ENCODE data around the gene KCNIP1. TPM values are rescaled to one million over a fixed set of nuclear protein-coding genes. Genes with fewer than 3 reads are reported as not detected.

Gene KCNIP1
- total RNA-seq, 2 experiments from 2014 or later = not detected

DNA sequence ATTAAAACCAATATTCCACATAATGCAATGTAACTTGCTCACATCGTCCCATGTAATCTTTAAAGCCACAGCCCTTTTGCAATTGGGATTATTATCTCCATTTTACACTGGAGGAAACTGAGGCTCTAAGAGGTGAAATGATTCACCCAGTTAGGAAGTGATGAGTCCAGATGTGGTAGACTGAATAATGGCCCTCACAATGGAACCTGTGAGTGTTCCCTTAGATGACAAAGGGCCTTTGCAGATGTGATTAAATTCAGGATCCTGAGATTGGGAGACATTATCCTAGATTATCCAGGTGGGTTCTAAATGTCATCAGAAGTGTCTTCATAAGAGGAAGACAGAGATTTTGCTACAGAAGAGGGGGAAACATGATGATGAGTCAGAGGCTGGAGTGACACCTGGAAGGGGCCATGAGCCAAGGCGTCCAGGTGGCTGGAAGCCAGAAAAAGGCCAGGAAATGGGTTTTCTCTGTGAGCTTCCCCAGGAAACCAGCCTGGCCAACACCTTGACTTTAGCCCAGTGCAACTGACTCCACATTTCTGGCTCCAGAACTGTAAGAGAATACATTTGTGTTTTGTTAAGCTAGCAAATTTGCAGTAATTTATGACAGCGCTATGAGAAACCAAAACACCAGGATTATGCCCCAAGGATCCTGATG lies 139.1 kb downstream of the KCNIP1 start:
- DNase-seq = no peak
- Mint-ChIP-seq H3K4me1 (no peaks in the 10 kb centered on the region), H3K36me3 (no peaks in the 10 kb centered on the region), H3K9me3 (ENCODE audit: low read depth) (no peaks in the 10 kb centered on the region), H3K27ac (no peak overlapping the region), H3K4me3 (no peak overlapping the region), H3K27me3 (peaks cover 38% of the 10 kb centered on the region)
- no peak for ATAC-seq
- CTCF ChIA-PET = interaction anchor here (1.2 kb wide), 1 partner anchor 9 kb away, joined by 3 read pairs; no protein-coding TSS in a partner anchor

DNA sequence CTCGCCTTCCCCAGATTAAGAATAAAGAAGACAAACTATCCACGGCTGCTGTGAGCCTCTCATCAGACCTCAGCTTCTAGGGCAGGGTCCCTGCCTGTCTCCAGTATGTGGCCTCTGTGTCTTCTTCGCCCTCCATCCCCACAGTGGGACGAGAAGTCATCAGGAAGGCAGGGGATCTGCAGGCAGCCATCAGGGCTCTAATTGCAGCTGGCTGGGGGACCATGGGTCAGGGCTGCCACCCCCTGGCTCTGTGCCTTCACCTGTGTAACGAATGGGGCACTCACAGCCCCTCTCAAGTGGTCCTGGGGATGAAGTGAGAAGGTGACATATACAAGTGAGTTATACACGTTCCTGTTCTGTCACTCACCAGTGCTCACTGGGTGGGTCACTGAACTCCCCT lies 139.8 kb downstream of the KCNIP1 start:
- ATAC-seq (no peak), DNase-seq (no peak)
- CTCF ChIA-PET = interaction anchor here (1.2 kb wide), 1 partner anchor 10 kb away, joined by 3 read pairs; no protein-coding TSS in a partner anchor
- no peaks in the 10 kb centered on the region for H3K9me3 Mint-ChIP-seq (ENCODE audit: low read depth)
- H3K4me3 Mint-ChIP-seq = no peak overlapping the region
- H3K27ac Mint-ChIP-seq = no peak overlapping the region
- H3K4me1 Mint-ChIP-seq = no peaks in the 10 kb centered on the region
- H3K27me3 Mint-ChIP-seq = peaks cover 45% of the 10 kb centered on the region
- no peaks in the 10 kb centered on the region for H3K36me3 Mint-ChIP-seq

DNA sequence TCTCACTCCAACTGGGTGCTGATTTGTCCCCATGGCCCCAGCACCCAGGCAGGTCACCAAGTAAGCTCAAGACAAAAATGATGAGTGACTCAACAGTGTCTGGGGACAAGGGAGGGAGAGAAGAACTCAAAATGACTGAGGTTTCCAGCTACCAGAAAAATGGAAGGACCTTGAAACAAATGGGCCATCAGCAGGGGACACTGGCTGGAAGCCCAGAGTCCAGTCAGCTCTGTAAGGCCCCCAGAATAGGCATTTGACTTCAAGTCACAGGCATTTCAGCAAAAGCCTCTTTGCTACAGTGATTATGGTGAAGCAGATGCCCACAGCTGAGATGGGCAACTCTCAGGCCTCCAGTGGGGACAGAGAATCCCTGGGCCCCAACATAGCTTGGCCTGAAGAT lies 140.7 kb downstream of the KCNIP1 start:
- Mint-ChIP-seq H3K36me3 (no peaks in the 10 kb centered on the region), H3K27me3 (peaks cover 50% of the 10 kb centered on the region), H3K9me3 (ENCODE audit: low read depth) (no peaks in the 10 kb centered on the region), H3K4me1 (no peaks in the 10 kb centered on the region), H3K4me3 (no peak overlapping the region), H3K27ac (no peak overlapping the region)
- DNase-seq (no peak), ATAC-seq (no peak)
- CTCF ChIA-PET = no interaction called here

DNA sequence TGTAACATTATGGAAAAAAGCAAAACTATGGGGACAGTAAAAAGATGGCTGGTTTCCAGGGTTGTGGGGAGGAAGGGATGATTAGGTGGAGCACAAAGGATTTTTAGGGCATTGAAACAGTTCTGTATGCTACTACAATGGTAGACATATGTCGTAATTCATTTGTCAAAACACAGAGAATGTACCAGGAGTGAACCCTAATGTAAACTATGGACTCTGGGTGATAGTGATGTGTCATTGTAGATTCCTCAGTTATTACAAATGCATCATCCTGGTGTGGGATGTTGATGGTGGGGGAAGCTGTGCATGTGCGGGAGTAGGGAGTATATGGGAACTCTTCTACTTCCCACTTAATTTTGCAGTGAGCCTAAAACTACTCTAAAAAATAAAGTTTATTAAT lies 144.7 kb downstream of the KCNIP1 start:
- DNase-seq (no peak), ATAC-seq (no peak)
- H3K9me3 Mint-ChIP-seq (ENCODE audit: low read depth) = no peaks in the 10 kb centered on the region
- H3K4me3 Mint-ChIP-seq = no peak overlapping the region
- H3K27me3 Mint-ChIP-seq = peaks cover 59% of the 10 kb centered on the region
- CTCF ChIA-PET = no interaction called here
- no peaks in the 10 kb centered on the region for H3K36me3 Mint-ChIP-seq
- no peak overlapping the region for H3K27ac Mint-ChIP-seq
- H3K4me1 Mint-ChIP-seq = no peaks in the 10 kb centered on the region

DNA sequence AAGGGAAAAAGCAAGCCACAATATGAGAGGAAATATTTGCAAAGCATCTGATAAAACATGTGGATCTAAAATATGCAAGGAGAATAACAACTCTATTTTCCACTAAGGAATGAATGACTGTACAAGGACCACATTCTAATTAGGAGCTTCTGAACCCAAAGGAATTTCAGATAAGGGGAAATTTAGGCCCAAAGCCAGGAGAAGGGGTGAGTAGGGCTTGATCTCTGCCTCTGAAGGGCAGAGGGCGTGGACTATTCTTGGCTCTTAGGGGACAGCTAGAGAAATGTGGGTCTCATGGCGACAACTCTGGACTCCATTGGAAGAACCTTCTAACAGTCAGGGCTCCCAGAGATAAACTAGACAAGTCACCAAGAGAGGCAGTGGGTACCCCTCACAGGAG lies 147.0 kb downstream of the KCNIP1 start:
- ATAC-seq (no peak), DNase-seq (no peak)
- Mint-ChIP-seq H3K4me3 (no peak overlapping the region), H3K27ac (no peak overlapping the region), H3K4me1 (no peaks in the 10 kb centered on the region), H3K36me3 (no peaks in the 10 kb centered on the region), H3K27me3 (peaks cover 47% of the 10 kb centered on the region), H3K9me3 (ENCODE audit: low read depth) (no peaks in the 10 kb centered on the region)
- CTCF ChIA-PET = interaction anchor here (1.8 kb wide), 1 partner anchor 12 kb away, joined by 8 read pairs; no protein-coding TSS in a partner anchor

DNA sequence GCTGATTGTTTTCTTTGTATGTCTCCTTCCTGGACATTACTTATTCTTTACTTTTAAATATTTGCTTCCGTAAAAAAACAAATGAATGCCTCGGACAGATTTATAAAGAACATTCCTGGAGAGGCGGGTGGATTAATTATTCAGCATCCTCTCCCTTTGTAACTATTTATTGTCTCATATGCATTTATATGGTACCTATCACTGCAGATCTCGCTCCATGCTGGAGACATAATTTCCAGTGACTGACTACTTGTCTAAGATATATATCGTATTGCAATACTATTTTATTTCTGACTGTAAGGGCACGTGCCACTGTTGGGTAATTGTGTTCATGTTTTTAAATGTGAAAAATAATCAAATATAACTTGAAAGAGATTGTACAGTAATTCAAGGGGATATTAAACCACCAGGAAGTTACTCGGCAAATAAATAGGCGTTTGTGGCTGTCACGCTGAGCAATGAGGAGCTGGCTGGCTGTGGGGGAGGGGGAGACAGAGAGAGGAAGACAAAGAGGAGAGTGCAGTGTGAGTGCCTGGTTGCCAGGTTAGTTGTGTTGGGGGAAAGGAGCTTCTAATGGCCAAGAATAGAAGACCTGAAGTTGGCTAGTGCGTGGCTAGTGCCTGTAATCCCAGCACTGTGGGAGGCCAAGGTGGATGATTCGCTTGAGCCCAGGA lies 147.9 kb downstream of the KCNIP1 start:
- no peaks in the 10 kb centered on the region for H3K4me1 Mint-ChIP-seq
- no peaks in the 10 kb centered on the region for H3K36me3 Mint-ChIP-seq
- peaks cover 39% of the 10 kb centered on the region for H3K27me3 Mint-ChIP-seq
- DNase-seq (no peak), ATAC-seq (no peak)
- H3K27ac Mint-ChIP-seq = no peak overlapping the region
- no peak overlapping the region for H3K4me3 Mint-ChIP-seq
- CTCF ChIA-PET = interaction anchor here (1.8 kb wide), 1 partner anchor 13 kb away, joined by 8 read pairs; no protein-coding TSS in a partner anchor
- H3K9me3 Mint-ChIP-seq (ENCODE audit: low read depth) = no peaks in the 10 kb centered on the region

DNA sequence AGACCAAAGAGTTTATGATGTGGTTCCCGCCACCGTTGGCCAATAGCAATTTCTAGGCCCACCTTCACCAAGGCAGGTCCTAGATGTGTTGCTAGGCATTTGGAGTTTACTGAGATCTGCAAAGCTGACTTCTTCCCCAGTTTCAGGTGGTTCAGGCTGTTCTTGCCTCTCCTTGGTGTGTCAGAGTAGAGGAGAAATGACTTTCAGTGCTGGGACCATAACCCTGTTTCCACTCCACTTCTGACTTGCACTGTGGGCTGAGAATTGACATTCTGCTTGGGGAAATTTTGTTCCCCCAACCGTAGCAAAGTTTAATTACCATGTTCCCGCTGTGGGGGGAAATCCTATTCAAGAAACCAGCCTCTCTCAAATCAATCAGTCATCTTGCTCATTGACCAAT lies 151.7 kb downstream of the KCNIP1 start:
- no peak overlapping the region for H3K27ac Mint-ChIP-seq

DNA sequence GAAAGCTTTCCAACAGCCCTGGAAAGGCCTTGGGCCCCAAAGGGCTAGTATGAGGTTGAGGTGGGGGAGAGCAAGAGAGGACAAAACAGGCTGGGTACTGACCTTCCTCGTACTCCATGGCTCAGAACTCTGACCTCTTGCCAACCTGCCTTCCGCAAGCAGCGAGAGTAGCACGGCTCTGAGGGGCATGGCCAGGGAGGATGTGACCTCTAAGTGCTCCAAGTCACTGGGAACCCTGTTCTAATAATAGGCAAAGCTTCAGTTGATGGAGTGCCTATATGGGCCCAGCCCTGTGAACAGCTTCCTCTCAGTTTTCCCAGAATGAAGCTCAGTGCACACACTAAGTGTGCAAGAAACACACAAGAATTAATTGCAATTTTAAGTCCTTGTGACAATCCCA lies 152.1 kb downstream of the KCNIP1 start:
- no peak overlapping the region for H3K27ac Mint-ChIP-seq
- no peak overlapping the region for H3K4me3 Mint-ChIP-seq
- H3K4me1 Mint-ChIP-seq = no peaks in the 10 kb centered on the region
- DNase-seq = no peak
- no peaks in the 10 kb centered on the region for H3K36me3 Mint-ChIP-seq
- H3K9me3 Mint-ChIP-seq (ENCODE audit: low read depth) = no peaks in the 10 kb centered on the region
- no peak for ATAC-seq
- peaks cover 16% of the 10 kb centered on the region for H3K27me3 Mint-ChIP-seq
- CTCF ChIA-PET = interaction anchor here (1.6 kb wide), 1 partner anchor 17 kb away, joined by 3 read pairs; no protein-coding TSS in a partner anchor

More for the DNA sequence above, 151.7 kb downstream of the KCNIP1 start:
- H3K4me1 Mint-ChIP-seq = no peaks in the 10 kb centered on the region
- DNase-seq (no peak), ATAC-seq (no peak)
- peaks cover 20% of the 10 kb centered on the region for H3K27me3 Mint-ChIP-seq
- no peaks in the 10 kb centered on the region for H3K36me3 Mint-ChIP-seq
- H3K4me3 Mint-ChIP-seq = no peak overlapping the region
- H3K9me3 Mint-ChIP-seq (ENCODE audit: low read depth) = no peaks in the 10 kb centered on the region
- CTCF ChIA-PET = interaction anchor here (1.6 kb wide), 1 partner anchor 17 kb away, joined by 3 read pairs; no protein-coding TSS in a partner anchor

DNA sequence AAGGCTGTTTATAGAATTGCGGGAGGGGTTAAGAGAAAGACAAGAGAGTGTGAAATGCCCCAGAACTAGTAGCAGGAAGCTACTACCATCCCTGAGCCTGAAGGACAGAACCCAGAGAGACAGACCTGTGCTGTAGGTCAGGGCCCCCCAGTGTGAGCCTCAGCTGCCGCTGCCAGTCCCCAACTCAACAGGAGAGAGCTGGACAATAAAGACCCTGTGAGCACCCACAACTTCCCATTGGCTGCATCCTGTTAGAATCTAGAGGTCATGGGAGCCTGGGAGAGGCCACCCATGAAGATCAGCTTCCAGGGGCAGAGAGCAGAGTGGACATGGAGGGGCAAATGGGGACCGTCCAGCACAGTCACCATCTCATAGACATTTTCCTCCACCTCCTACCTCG lies 152.5 kb downstream of the KCNIP1 start:
- Mint-ChIP-seq H3K27ac (no peak overlapping the region), H3K9me3 (ENCODE audit: low read depth) (no peaks in the 10 kb centered on the region), H3K36me3 (no peaks in the 10 kb centered on the region), H3K4me3 (no peak overlapping the region), H3K27me3 (peaks cover 16% of the 10 kb centered on the region), H3K4me1 (no peaks in the 10 kb centered on the region)
- CTCF ChIA-PET = interaction anchor here (1.6 kb wide), 1 partner anchor 18 kb away, joined by 3 read pairs; no protein-coding TSS in a partner anchor
- ATAC-seq (no peak), DNase-seq (no peak)

DNA sequence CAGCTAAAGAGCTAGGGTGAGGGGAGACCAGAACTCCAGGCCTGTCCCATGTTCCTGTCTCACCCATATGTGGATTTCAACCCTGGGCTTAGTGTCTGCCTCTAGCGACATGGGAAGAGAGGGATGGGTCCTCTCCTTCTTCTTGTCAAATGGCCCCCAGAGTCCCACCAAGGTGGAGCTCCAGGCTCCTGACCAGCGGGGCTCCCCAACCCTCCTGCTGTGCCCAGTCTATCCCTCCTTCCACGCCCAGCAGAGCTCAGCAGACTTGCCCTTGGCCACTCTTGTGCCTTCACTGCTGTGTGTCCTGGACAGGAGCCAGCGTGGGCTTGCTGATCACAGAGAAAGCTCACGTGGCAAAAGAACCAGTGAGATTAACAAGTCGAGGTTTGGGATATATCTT lies 156.7 kb downstream of the KCNIP1 start:
- Mint-ChIP-seq H3K4me3 (no peak overlapping the region), H3K9me3 (ENCODE audit: low read depth) (no peaks in the 10 kb centered on the region), H3K36me3 (no peaks in the 10 kb centered on the region), H3K27me3 (peaks cover 19% of the 10 kb centered on the region), H3K27ac (no peak overlapping the region), H3K4me1 (no peaks in the 10 kb centered on the region)
- CTCF ChIA-PET = no interaction called here
- DNase-seq = peak; percentile 22
- ATAC-seq = no peak

DNA sequence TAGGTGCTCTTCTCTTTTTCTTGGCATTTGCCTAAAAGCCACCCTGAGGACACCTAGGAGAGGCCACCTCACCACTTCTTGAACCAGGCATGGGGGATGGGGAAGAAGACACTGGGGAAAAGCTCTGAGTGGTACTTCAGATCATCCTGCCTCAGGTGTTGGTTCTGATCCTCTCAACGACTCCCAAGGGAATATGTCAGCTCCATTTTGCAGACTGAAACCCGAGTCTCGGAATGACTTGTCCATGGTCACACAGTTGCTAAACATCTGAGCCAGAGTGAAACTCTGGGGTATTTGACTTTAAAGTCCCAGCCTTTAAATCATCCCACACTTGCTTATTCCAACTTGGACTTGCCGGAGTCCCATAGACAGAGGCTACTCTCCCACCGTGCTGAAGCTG lies 159.1 kb downstream of the KCNIP1 start:
- no peaks in the 10 kb centered on the region for H3K9me3 Mint-ChIP-seq (ENCODE audit: low read depth)
- H3K27ac Mint-ChIP-seq = no peak overlapping the region
- DNase-seq = peak; percentile 30
- CTCF ChIA-PET = interaction anchor here (0.8 kb wide), 1 partner anchor 10 kb away, joined by 3 read pairs; no protein-coding TSS in a partner anchor
- H3K27me3 Mint-ChIP-seq = peaks cover 19% of the 10 kb centered on the region
- ATAC-seq = no peak
- H3K4me3 Mint-ChIP-seq = no peak overlapping the region
- H3K36me3 Mint-ChIP-seq = no peaks in the 10 kb centered on the region
- no peaks in the 10 kb centered on the region for H3K4me1 Mint-ChIP-seq

DNA sequence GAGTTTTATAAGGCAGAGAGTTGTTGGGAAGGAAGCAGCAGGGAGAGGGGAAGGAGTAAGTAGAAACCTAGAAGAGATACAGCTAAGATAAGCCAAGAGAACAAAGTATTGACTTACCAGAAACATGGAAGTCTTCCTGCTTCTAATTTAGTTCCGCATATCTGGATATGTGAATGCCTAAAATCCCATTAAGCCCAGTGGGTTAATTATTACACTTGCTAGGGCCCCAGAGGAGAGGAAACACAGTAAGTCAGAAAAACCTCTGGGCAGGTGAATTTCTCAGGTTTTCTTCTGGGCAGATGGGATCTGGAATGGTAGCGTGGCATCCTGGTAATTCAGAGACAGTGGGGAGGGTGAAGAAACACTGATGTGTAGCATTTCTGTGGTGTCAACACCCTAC lies 175.0 kb downstream of the KCNIP1 start:
- H3K4me3 Mint-ChIP-seq = no peak overlapping the region
- H3K27me3 Mint-ChIP-seq = peaks cover 47% of the 10 kb centered on the region
- H3K27ac Mint-ChIP-seq = no peak overlapping the region
- H3K4me1 Mint-ChIP-seq = peaks cover 9% of the 10 kb centered on the region
- H3K36me3 Mint-ChIP-seq = no peaks in the 10 kb centered on the region
- CTCF ChIA-PET = no interaction called here
- ATAC-seq (no peak), DNase-seq (no peak)
- no peaks in the 10 kb centered on the region for H3K9me3 Mint-ChIP-seq (ENCODE audit: low read depth)

DNA sequence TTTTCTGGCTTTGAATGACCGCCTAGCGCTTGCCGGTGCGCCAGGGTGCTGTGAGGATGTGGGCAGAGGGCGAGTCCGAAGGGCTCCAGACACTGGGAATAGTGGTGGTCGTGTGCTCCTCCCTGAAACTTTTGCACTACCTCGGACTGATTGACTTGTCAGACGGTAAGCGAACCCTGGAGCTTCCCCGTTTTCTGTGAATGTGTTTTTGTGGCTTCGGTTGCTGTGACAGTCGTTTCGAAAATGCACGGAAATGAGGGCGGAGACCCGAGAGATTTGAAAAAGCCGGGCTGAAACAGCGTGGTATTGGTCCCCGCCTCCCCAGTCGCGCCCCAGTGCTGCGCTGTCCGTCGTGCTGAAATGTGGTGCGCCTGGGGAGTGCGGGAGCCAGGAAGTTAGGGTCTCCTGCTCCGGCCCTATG lies 177.2 kb downstream of the KCNIP1 start:
- H3K9me3 Mint-ChIP-seq (ENCODE audit: low read depth) = no peaks in the 10 kb centered on the region
- H3K4me3 Mint-ChIP-seq = peak overlapping the region; percentile 27

DNA sequence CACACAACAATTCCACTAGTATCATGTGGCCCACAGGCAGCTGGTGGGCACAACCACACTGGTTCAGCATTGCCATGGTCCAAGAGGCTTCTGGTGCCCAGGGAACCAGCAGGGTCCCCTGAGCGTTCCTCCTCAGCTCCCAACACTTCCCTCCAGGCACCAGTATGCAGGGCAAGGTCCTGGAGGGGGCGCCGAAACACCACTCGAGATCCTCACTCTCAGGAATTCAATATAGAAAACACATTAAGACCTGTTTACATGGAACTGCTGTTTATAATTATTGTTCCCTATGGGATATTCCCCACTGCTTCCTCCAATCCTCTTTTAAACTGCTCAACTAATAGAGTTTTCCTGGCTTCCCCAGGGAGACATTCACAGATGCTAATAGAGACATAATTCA lies 187.8 kb downstream of the KCNIP1 start:
- no peak for ATAC-seq
- CTCF ChIA-PET = no interaction called here
- peaks cover 30% of the 10 kb centered on the region for H3K27me3 Mint-ChIP-seq
- no peaks in the 10 kb centered on the region for H3K4me1 Mint-ChIP-seq
- no peaks in the 10 kb centered on the region for H3K36me3 Mint-ChIP-seq
- no peak overlapping the region for H3K27ac Mint-ChIP-seq
- H3K4me3 Mint-ChIP-seq = no peak overlapping the region
- H3K9me3 Mint-ChIP-seq (ENCODE audit: low read depth) = no peaks in the 10 kb centered on the region
- DNase-seq = no peak

More for the DNA sequence above, 177.2 kb downstream of the KCNIP1 start:
- H3K36me3 Mint-ChIP-seq = no peaks in the 10 kb centered on the region
- H3K4me1 Mint-ChIP-seq = peaks cover 9% of the 10 kb centered on the region
- no peak overlapping the region for H3K27ac Mint-ChIP-seq
- CTCF ChIA-PET = no interaction called here
- ATAC-seq (peak; percentile 97), DNase-seq (peak; percentile 77)
- H3K27me3 Mint-ChIP-seq = peaks cover 50% of the 10 kb centered on the region
